Loucy (cell line): ENCODE data around the gene MBD5.

Experiments
- CTCF ChIP-seq: fragments of 200-600 bp; sonication (generic); conservative IDR thresholded peaks from 2 replicates; pipeline ENCODE4 v1.5.1; 2014; ENCODE audit warnings: mild to moderate bottlenecking, antibody characterized with exemption, low read length
- EZH2phosphoT487 ChIP-seq: fragments of 200-600 bp; IDR thresholded peaks from 2 replicates; pipeline ENCODE4 v1.6.1; 2018; ENCODE audit warnings: antibody characterized with exemption, mild to moderate bottlenecking, moderate library complexity, borderline replicate concordance

- TF ChIP-seq CTCF (no peak), EZH2phosphoT487 (no peak)
Measured at GRCh38 chr2:148021059-148021861, at the start of gene MBD5.
